Pons (tissue), 1 donor: Measurements from ENCODE around the gene APOO.

Experiments
- DNase-seq: peaks from one replicate; pipeline ENCODE4 v3.0.0-alpha.2; 2016; ENCODE audit warnings: low spot score

APOO gene

GRCh38 chrX:23786268-23786815, 121.4 kb downstream of the APOO start:
- DNase-seq: no peak

GRCh38 chrX:23785580-23785979, 122.2 kb downstream of the APOO start:
- DNase-seq: no peak

- DNase-seq: no peak
Observed at GRCh38 chrX:23784470-23785331, 123.0 kb downstream of the APOO start.

- DNase-seq: no peak
Observed at GRCh38 chrX:23783589-23784469, 123.9 kb downstream of the APOO start.
